A549 (cell line): ENCODE measurements around the gene S100A4. TPM values are rescaled to one million over a fixed set of nuclear protein-coding genes. Genes with fewer than 3 reads are reported as not detected.

ENCODE experiments used
- ATAC-seq, 2 experiments: fragments of 200-7000 bp in 1 of 2; fragments of >200 bp in 1 of 2; cut with Nextera tagmentation in 1 of 2; cut with Tn5 transposase in 1 of 2; 3 replicates each; pipeline versions ENCODE4 v1.8.0 to v1.9.1; 2018 to 2020; ENCODE audit warnings: mild to moderate bottlenecking in 1 of 2, moderate library complexity in 1 of 2
- CTCF ChIA-PET: fragments of 300-600 bp; sonication (Branson Sonifier 250); formaldehyde crosslinking; extraction: SDS; loops from one replicate; lab custom pipeline; 2021; ENCODE audit warnings: antibody characterized with exemption, inconsistent platforms; lab: Yijun Ruan, JAX
- POLR2A ChIA-PET: fragments of 350-600 bp; formaldehyde crosslinking; extraction: SDS; loops from one replicate; lab custom pipeline; 2021; ENCODE audit warnings: antibody characterized with exemption, inconsistent platforms; lab: Yijun Ruan, JAX
- DNase-seq, 2 experiments: peaks; one replicate each; pipeline versions ENCODE4 v3.0.0 to v3.0.0-alpha.2; 2011 to 2016; ENCODE audit warnings: low read depth in 1 of 2, low spot score in 1 of 2
- FAIRE-seq: peaks from 2 replicates; lab custom pipeline; 2011; peaks lifted over from hg19 to GRCh38; lab: Jason Lieb, UNC
- H3K27ac ChIP-seq, 2 experiments: fragments of >200 bp; sonication (Bioruptor Twin); formaldehyde crosslinking; 3 replicates each; pipeline ENCODE4 v1.5.1; 2016 to 2017
- H3K4me1 ChIP-seq: fragments of >200 bp; sonication (Bioruptor Twin); formaldehyde crosslinking; 3 replicates; pipeline ENCODE4 v1.6.1; 2016
- H3K4me2 ChIP-seq: fragments of >200 bp; sonication (Bioruptor Twin); formaldehyde crosslinking; 3 replicates; pipeline ENCODE4 v1.6.1; 2016
- H3K4me3 ChIP-seq: fragments of >200 bp; sonication (Bioruptor Twin); formaldehyde crosslinking; 3 replicates; pipeline ENCODE4 v1.5.1; 2016
- H3K9me3 ChIP-seq: fragments of >200 bp; sonication (Bioruptor Twin); formaldehyde crosslinking; 3 replicates; pipeline ENCODE4 v1.6.1; 2016
- ATOH8 ChIP-seq: fragments of 250-450 bp; sonication (Bioruptor Pico); IDR thresholded peaks from 2 replicates; pipeline ENCODE4 v1.5.0; 2020; ENCODE audit warnings: low read depth, mild to moderate bottlenecking, moderate library complexity
- CTCF ChIP-seq: fragments of >200 bp; sonication (Bioruptor Twin); formaldehyde crosslinking; IDR thresholded peaks from 3 replicates; pipeline ENCODE4 v1.5.1; 2016
- E2F6 ChIP-seq: IDR thresholded peaks from 2 replicates; pipeline ENCODE4 v1.6.1; 2012; ENCODE audit warnings: low read depth, borderline replicate concordance
- EHF ChIP-seq: fragments of 250-450 bp; sonication (Bioruptor Pico); IDR thresholded peaks from 2 replicates; pipeline ENCODE4 v1.5.0; 2020; ENCODE audit warnings: mild to moderate bottlenecking
- MAX ChIP-seq: IDR thresholded peaks from 2 replicates; pipeline ENCODE4 v1.6.1; 2012
- MAZ ChIP-seq: fragments of 150-350 bp; IDR thresholded peaks from 2 replicates; pipeline ENCODE4 v1.6.1; 2014; ENCODE audit warnings: antibody characterized with exemption, low read depth, low read length, borderline replicate concordance
- MYC ChIP-seq: IDR thresholded peaks from 2 replicates; pipeline ENCODE4 v1.6.1; 2012; ENCODE audit warnings: mild to moderate bottlenecking, inconsistent platforms, low read length, improper control_type of control experiment, borderline replicate concordance
- PBX3 ChIP-seq: IDR thresholded peaks from 2 replicates; pipeline ENCODE4 v1.6.1; 2012
- PHF8 ChIP-seq: fragments of 200-600 bp; sonication (generic); IDR thresholded peaks from 2 replicates; pipeline ENCODE4 v1.6.1; 2016; ENCODE audit warnings: low read depth, mild to moderate bottlenecking, antibody characterized with exemption, moderate library complexity, borderline replicate concordance
- POLR2AphosphoS2 ChIP-seq: conservative IDR thresholded peaks from 2 replicates; pipeline ENCODE4 v1.6.1; 2012; ENCODE audit warnings: low read length, improper control_type of control experiment, inconsistent platforms
- RAD21 ChIP-seq, 2 experiments: fragments of >200 bp in 1 of 2; sonication (Bioruptor Twin) in 1 of 2; formaldehyde crosslinking in 1 of 2; IDR thresholded peaks in 1 of 2; conservative IDR thresholded peaks in 1 of 2; 2 replicates in 1 of 2; 3 replicates in 1 of 2; pipeline ENCODE4 v1.6.1; 2012 to 2018; ENCODE audit warnings: inconsistent platforms in 1 of 2
- REST ChIP-seq: fragments of 200-600 bp; sonication (generic); IDR thresholded peaks from 2 replicates; pipeline ENCODE4 v1.6.1; 2016; ENCODE audit warnings: antibody characterized with exemption, mild to moderate bottlenecking, moderate library complexity
- SMC3 ChIP-seq: fragments of >200 bp; sonication (Bioruptor Twin); formaldehyde crosslinking; IDR thresholded peaks from 3 replicates; pipeline ENCODE4 v1.6.1; 2018; ENCODE audit warnings: inconsistent platforms
- SREBF2 ChIP-seq: fragments of 450-650 bp; IDR thresholded peaks from 2 replicates; pipeline ENCODE4 v1.6.1; 2014; ENCODE audit warnings: mild to moderate bottlenecking, moderate library complexity
- USF2 ChIP-seq: fragments of 450-650 bp; IDR thresholded peaks from 2 replicates; pipeline ENCODE4 v1.6.1; 2014; ENCODE audit warnings: antibody characterized with exemption
- ZNF302 ChIP-seq: fragments of 250-450 bp; sonication (Bioruptor Pico); IDR thresholded peaks from 2 replicates; pipeline ENCODE4 v1.9.0; 2021; ENCODE audit warnings: inconsistent platforms, mild to moderate bottlenecking, moderate library complexity
- WGBS: methylation state at CpG from one replicate; pipeline ENCODE4 v1.1.6; 2017; ENCODE audit errors: missing lambda C conversion rate; 5-methylcytosine and 5-hydroxymethylcytosine counted together
- polyA plus RNA-seq, 4 experiments: library from polyadenylated mRNA; depleted of rRNA in 3 of 4; stranded (reverse); fragments of >200 nt; fragmentation: RNase III in 1 of 4; extraction: RNeasy Plus Mini Kit Qiagen cat#74134 plus additional on column Dnase treatment in 1 of 4; gene quantifications; 2 replicates in 3 of 4; 3 replicates in 1 of 4; pipeline ENCODE4 v1.2.3, GENCODE V29; 2011 to 2017

S100A4 gene
- polyA plus RNA-seq, 2 of the 4 experiments (the other 2 are of a cell fraction) = 590 to 2,584 TPM

GRCh38 chr1:153513666-153514065, 31.9 kb downstream of the S100A4 start (continued):
- TF ChIP-seq PBX3 = no peak
- TF ChIP-seq, all 56 proteins: peak for 0

GRCh38 chr1:153513023-153513422, 32.6 kb downstream of the S100A4 start:
- ATAC-seq = peak; percentile 14 to 39; a peak in 4 of 6 replicates
- DNase-seq = peak in 1 of 2 experiments; percentile 44
- no peak overlapping the region for H3K4me3 ChIP-seq
- peaks cover 28% of the 10 kb centered on the region for H3K4me1 ChIP-seq
- no peak for FAIRE-seq
- H3K9me3 ChIP-seq = no peaks in the 10 kb centered on the region
- TF ChIP-seq MAX (0 out of 2 replicates have a peak, but pooled peaks have one; percentile 34), RAD21 (conservative IDR thresholded peaks at IDR 0.05 in 1 of 2, IDR thresholded peaks at IDR 0.05 in 1 of 2) (peak in 1 of 2 experiments; percentile 23; a peak in 1 of 5 replicates), REST (no peak), SREBF2 (no peak), PHF8 (no peak)
- WGBS = 59% methylated on average over 3 of the region's 3 CpGs
- H3K4me2 ChIP-seq = no peak overlapping the region
- peak overlapping the region in 1 of 2 experiments; percentile 52; a peak in 3 of 6 replicates for H3K27ac ChIP-seq
- ChIA-PET CTCF (interaction anchor here (1.0 to 13.0 kb wide), 7 partner anchors 8 to 114 kb away, joined by 3 to 273 read pairs (median 47); partner anchors contain the start of genes S100A1, S100A13, S100A3 and S100A4), POLR2A (no interaction called here)

- Histone ChIP-seq H3K4me1 (peaks cover 43% of the 10 kb centered on the region), H3K4me3 (no peak overlapping the region), H3K27ac (peak overlapping the region; percentile 72 to 87), H3K9me3 (no peaks in the 10 kb centered on the region), H3K4me2 (0 out of 3 replicates have a peak overlapping the region, but pooled peaks have one; percentile 12)
- POLR2A ChIA-PET = no interaction called here
- DNase-seq (peak; percentile 84 to 88), FAIRE-seq (no peak), ATAC-seq (peak; percentile 73 to 85)
- WGBS = 0% methylated on average over 7 of the region's 7 CpGs
- CTCF ChIA-PET = interaction anchor here (0.6 to 13.0 kb wide), 69 partner anchors 10 to 762 kb away, joined by 3 to 273 read pairs (median 5); partner anchors contain the start of genes CHTOP, ILF2, PGLYRP4 and S100A1
- TF ChIP-seq MYC = peak; percentile 96
- TF ChIP-seq E2F6 = peak; percentile 76
- TF ChIP-seq RAD21 (conservative IDR thresholded peaks at IDR 0.05 in 1 of 2, IDR thresholded peaks at IDR 0.05 in 1 of 2) = peak; percentile 99 to 100
- TF ChIP-seq MAZ = no peak
- peak; percentile 53 for TF ChIP-seq USF2
- TF ChIP-seq MAX = peak; percentile 99
- peak; percentile 94 for TF ChIP-seq CTCF
- TF ChIP-seq EHF (CRISPR knock-in tag) = no peak
- TF ChIP-seq ATOH8 = 0 out of 2 replicates have a peak, but pooled peaks have one; percentile 51
- no peak for TF ChIP-seq POLR2AphosphoS2
- TF ChIP-seq ZNF302 (CRISPR knock-in tag) = 0 out of 2 replicates have a peak, but pooled peaks have one; percentile 4
- TF ChIP-seq SMC3 = peak; percentile 97
- TF ChIP-seq, all 56 proteins: peak for 9
These were observed 34.6 kb downstream of the S100A4 start for GRCh38 chr1:153510984-153511410.
